GM20000 (cell line): ENCODE data around the gene DR1.

Experiments used
- DNase-seq: peaks from one replicate; pipeline ENCODE4 v3.0.0; 2012; ENCODE audit warnings: low spot score
- TF ChIP-seq, protein P1 (sequence below): IDR thresholded peaks from 2 replicates; pipeline ENCODE4 v1.5.1; 2012; ENCODE audit warnings: mild to moderate bottlenecking, control low read depth; ENCODE audit errors: extremely low read depth, missing control alignments

Gene DR1

DNA sequence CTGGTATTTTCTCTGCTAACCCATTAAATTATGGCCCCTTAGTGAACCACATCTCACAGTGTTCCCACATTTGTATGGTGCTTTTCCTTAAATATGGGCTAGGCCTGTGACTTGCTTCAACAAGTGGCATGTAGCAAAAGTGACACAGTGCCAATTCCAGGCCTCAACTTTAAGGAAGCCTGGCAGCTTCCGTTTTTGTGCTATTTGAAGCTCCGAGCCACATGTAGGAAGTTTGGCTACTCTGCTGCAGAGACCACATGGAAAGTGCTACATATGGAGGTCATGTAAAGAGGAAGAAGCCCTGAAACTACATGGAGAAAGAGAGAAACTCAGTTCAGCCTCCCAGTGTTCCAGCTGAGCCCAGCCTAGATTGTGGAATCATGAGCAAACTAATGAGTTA is 28.5 kb upstream of the DR1 start:
- TF ChIP-seq, protein P1, sequence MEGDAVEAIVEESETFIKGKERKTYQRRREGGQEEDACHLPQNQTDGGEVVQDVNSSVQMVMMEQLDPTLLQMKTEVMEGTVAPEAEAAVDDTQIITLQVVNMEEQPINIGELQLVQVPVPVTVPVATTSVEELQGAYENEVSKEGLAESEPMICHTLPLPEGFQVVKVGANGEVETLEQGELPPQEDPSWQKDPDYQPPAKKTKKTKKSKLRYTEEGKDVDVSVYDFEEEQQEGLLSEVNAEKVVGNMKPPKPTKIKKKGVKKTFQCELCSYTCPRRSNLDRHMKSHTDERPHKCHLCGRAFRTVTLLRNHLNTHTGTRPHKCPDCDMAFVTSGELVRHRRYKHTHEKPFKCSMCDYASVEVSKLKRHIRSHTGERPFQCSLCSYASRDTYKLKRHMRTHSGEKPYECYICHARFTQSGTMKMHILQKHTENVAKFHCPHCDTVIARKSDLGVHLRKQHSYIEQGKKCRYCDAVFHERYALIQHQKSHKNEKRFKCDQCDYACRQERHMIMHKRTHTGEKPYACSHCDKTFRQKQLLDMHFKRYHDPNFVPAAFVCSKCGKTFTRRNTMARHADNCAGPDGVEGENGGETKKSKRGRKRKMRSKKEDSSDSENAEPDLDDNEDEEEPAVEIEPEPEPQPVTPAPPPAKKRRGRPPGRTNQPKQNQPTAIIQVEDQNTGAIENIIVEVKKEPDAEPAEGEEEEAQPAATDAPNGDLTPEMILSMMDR, result no peak
- no peak for DNase-seq

DNA sequence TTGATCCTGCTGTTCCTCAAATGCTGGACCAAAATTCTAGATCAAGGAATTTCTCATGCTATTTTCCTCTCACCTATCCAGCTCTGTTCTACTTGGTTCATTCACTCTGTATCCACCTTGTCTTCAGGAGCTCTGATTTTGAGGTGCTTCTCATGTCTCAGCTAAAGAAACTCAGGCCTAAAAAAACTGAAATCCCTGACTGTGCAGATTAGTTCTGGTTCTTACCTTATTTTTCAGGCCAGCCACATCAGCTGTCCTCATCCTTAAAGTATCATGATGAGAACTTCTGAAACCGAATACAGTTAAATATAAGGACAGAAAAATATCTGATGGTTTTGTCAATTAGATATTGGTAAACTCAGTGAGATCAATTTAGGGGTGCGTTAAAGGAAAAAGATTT is 27.8 kb upstream of the DR1 start:
- no peak for DNase-seq
- TF ChIP-seq, protein P1, result no peak

DNA sequence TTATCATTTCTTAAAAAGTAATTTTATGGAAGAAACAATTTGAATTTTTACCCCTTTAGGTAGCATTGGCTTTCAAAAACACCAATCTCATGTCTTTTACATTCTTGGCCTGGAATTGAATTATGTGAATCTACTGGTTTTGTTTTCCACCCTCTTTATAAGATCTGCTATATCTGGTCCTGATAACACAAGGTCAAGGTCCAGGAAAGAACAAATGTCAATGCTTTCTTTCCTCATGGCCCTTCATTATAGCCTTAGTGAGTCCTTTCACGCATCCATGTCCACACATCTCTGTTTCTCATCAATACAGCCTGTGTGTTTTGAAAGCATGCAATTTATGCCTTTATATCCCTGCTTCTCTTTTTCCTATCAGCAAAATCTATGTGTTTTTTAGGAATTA is 24.0 kb upstream of the DR1 start:
- TF ChIP-seq, protein P1, result no peak
- no peak for DNase-seq

DNA sequence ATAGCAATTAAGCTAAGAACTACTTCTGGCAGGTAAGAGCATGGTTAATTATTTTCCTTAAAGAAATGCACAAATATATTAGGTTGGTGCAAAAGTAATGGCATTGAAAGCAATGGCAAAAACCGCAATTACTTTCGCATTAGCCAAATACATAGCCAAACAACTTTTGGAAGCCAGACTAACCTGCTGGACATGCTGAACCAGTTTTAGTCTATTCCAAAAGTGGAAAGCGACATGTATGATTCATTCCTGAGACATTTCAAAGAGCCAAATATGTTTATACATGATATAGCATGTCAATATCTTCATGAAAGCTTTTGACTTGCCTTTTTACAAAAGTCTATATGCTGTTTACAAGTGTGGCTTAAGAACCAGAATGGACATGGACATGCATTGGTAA is 23.4 kb upstream of the DR1 start:
- TF ChIP-seq, protein P1, result no peak
- DNase-seq, result no peak

DNA sequence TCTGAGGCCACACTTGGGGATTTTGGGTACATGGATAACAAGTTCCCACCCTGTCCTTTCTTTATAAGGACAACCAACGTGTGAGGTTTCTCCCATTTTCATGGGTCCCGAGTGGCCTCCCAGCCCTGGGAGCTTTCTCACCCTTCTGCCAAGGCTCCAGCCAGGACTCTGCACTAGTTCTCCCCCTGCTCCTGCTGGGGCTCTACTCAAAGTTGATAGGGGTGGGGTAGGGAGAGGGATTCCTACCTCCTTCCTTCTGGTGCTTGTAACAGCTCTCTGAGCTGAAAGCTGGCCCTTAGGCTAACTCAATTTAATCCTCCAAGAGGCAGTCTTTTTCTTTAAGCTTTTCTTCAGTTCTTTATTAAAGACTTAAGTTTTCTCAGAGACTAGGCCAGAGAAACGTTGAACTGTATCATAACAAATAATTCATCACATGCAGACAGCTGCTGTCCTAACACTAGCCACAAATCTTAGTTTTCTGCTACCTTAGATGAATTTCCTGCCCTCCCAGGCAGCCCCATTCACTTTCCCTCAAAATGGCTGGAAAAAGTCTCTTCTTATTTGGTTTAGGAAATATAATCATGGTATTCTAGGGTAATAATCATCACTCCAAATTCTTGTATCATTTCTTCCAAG is 22.4 kb upstream of the DR1 start:
- TF ChIP-seq, protein P1, result no peak
- DNase-seq, result no peak

DNA sequence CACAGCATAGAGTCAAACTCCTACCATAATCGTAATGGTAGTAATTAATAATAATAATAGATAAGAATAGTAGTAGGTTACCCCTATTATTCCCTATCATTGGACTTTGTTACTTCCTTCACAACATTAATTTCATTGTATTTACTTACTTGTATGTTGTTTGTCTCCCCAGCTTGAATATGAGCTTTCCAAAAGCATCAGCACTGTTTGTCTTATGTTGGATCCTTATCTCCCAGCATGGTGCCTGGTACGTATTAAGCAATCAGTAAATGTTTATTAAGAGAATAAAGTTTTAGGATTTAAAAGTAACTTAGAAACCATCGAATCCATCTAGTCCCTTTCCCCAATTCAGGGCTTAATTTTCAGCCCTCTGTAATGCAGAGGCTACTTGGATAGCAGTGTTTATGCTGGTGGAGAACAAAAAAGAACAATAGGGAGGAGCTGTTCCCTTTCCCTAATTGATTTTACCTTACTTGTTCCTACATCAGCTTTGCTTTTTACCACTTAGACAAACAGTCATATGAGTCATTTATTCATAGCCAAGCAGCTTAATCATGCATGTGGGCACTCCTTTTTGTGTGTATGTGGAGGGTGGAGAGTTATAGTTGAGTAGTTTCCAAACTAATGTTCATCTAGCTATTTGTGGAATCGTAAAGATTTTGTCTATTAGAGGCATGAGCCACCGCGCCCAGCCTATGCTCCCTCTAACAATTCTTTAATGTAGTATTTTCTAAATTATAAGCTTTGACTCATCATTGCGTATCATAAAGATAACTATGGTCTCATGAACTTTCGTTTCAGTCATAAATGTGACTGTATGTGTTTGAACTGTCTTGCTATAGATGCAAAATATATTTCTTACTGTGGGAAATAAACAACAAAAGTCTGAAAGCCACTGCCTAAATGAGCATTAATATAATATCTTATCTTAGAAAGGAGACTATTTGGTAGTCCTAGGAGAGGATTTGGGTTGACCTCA is 20.9 kb upstream of the DR1 start:
- no peak for DNase-seq
- TF ChIP-seq, protein P1, result no peak
